Measurements from ENCODE around the gene GIPC1. TPM values are rescaled to one million over a fixed set of nuclear protein-coding genes. Genes with fewer than 3 reads are reported as not detected.

GIPC1 gene
- total RNA-seq, 4 donors from 2014 or later = 147 to 432 (median 243) TPM

- intact Hi-C loops (cut with DNase I) = no loop called here
- Histone ChIP-seq H3K27me3 (peaks cover 0 to 36% (median 0%) of the 10 kb centered on the region in 4 donors), H3K27ac (no peak overlapping the region), H3K36me3 (peaks cover 0 to 45% (median 8%) of the 10 kb centered on the region in 3 donors), H3K4me3 (peak overlapping the region in 2 of 4 donors; percentile 20 to 48), H3K4me1 (peaks cover 36 to 67% (median 50%) of the 10 kb centered on the region in 3 donors), H3K9me3 (no peaks in the 10 kb centered on the region)
- DNase-seq = no peak
- WGBS, 2 donors = 44 to 48% methylated on average over 17 to 22 of the region's 97 CpGs
- TF ChIP-seq, protein P1, sequence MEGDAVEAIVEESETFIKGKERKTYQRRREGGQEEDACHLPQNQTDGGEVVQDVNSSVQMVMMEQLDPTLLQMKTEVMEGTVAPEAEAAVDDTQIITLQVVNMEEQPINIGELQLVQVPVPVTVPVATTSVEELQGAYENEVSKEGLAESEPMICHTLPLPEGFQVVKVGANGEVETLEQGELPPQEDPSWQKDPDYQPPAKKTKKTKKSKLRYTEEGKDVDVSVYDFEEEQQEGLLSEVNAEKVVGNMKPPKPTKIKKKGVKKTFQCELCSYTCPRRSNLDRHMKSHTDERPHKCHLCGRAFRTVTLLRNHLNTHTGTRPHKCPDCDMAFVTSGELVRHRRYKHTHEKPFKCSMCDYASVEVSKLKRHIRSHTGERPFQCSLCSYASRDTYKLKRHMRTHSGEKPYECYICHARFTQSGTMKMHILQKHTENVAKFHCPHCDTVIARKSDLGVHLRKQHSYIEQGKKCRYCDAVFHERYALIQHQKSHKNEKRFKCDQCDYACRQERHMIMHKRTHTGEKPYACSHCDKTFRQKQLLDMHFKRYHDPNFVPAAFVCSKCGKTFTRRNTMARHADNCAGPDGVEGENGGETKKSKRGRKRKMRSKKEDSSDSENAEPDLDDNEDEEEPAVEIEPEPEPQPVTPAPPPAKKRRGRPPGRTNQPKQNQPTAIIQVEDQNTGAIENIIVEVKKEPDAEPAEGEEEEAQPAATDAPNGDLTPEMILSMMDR (IDR thresholded peaks at IDR 0.05) = no peak
- no peak for TF ChIP-seq POLR2A (IDR thresholded peaks at IDR 0.05)
These were observed 22.6 kb downstream of the GIPC1 start for GRCh38 chr19:14473073-14473977.

- intact Hi-C loops (cut with DNase I) = no loop called here
- 9 to 13% methylated on average over 14 to 18 of the region's 66 CpGs for WGBS, 2 donors
These were observed 23.6 kb downstream of the GIPC1 start for GRCh38 chr19:14472202-14472938.

GRCh38 chr19:14471436-14472187 lies 24.3 kb downstream of the GIPC1 start:
- peak overlapping the region in 2 of 4 donors; percentile 29 to 53 for H3K4me3 ChIP-seq
- TF ChIP-seq, protein P1 (IDR thresholded peaks at IDR 0.05) = no peak
- TF ChIP-seq POLR2A (IDR thresholded peaks at IDR 0.05) = no peak
- no peak for DNase-seq
- WGBS, 2 donors = 63 to 77% methylated on average over 12 to 22 of the region's 46 CpGs
- peaks cover 28 to 50% (median 34%) of the 10 kb centered on the region in 3 donors for H3K4me1 ChIP-seq
- H3K9me3 ChIP-seq = no peaks in the 10 kb centered on the region
- H3K27ac ChIP-seq = no peak overlapping the region
- peaks cover 0 to 36% (median 0%) of the 10 kb centered on the region in 4 donors for H3K27me3 ChIP-seq
- peaks cover 0 to 48% (median 0%) of the 10 kb centered on the region in 3 donors for H3K36me3 ChIP-seq
- intact Hi-C loops (cut with DNase I) = no loop called here

More at GRCh38 chr19:14472202-14472938, 23.6 kb downstream of the GIPC1 start:
- Histone ChIP-seq H3K4me1 (peaks cover 34 to 57% (median 41%) of the 10 kb centered on the region in 3 donors), H3K27me3 (peaks cover 0 to 36% (median 0%) of the 10 kb centered on the region in 4 donors), H3K36me3 (peaks cover 0 to 45% (median 0%) of the 10 kb centered on the region in 3 donors), H3K9me3 (no peaks in the 10 kb centered on the region), H3K27ac (peak overlapping the region in 1 of 4 donors; percentile 19), H3K4me3 (peak overlapping the region in 3 of 4 donors; percentile 25 to 53 (median 29))
- no peak for DNase-seq
- TF ChIP-seq, protein P1 (IDR thresholded peaks at IDR 0.05) = peak; percentile 91 to 99 (median 98)
- TF ChIP-seq POLR2A (IDR thresholded peaks at IDR 0.05) = no peak

GRCh38 chr19:14470031-14470876 lies 25.7 kb downstream of the GIPC1 start:
- peaks cover 0 to 61% (median 0%) of the 10 kb centered on the region in 3 donors for H3K36me3 ChIP-seq
- no peak for TF ChIP-seq POLR2A (IDR thresholded peaks at IDR 0.05)
- TF ChIP-seq, protein P1 (IDR thresholded peaks at IDR 0.05) = no peak
- no peak for DNase-seq
- no peak overlapping the region for H3K27ac ChIP-seq
- peaks cover 0 to 31% (median 0%) of the 10 kb centered on the region in 4 donors for H3K27me3 ChIP-seq
- H3K4me3 ChIP-seq = no peak overlapping the region
- WGBS, 2 donors = 73 to 87% methylated on average over 18 of the region's 32 CpGs
- peaks cover 18 to 36% (median 27%) of the 10 kb centered on the region in 3 donors for H3K4me1 ChIP-seq
- H3K9me3 ChIP-seq = no peaks in the 10 kb centered on the region
- intact Hi-C loops (cut with DNase I) = no loop called here

All from esophagus squamous epithelium (tissue), 5 donors.